A549 (cell line): ENCODE data around the gene MNX1. TPM values are rescaled to one million over a fixed set of nuclear protein-coding genes. Genes with fewer than 3 reads are reported as not detected.

Experiments
- ATAC-seq, 2 experiments: fragments of 200-7000 bp in 1 of 2; fragments of >200 bp in 1 of 2; cut with Nextera tagmentation in 1 of 2; cut with Tn5 transposase in 1 of 2; 3 replicates each; pipeline versions ENCODE4 v1.8.0 to v1.9.1; 2018 to 2020; ENCODE audit warnings: mild to moderate bottlenecking in 1 of 2, moderate library complexity in 1 of 2
- CTCF ChIA-PET: fragments of 300-600 bp; sonication (Branson Sonifier 250); formaldehyde crosslinking; extraction: SDS; loops from one replicate; lab custom pipeline; 2021; ENCODE audit warnings: antibody characterized with exemption, inconsistent platforms; lab: Yijun Ruan, JAX
- POLR2A ChIA-PET: fragments of 350-600 bp; formaldehyde crosslinking; extraction: SDS; loops from one replicate; lab custom pipeline; 2021; ENCODE audit warnings: antibody characterized with exemption, inconsistent platforms; lab: Yijun Ruan, JAX
- DNase-seq, 2 experiments: peaks; one replicate each; pipeline versions ENCODE4 v3.0.0 to v3.0.0-alpha.2; 2011 to 2016; ENCODE audit warnings: low read depth in 1 of 2, low spot score in 1 of 2
- FAIRE-seq: peaks from 2 replicates; lab custom pipeline; 2011; peaks lifted over from hg19 to GRCh38; lab: Jason Lieb, UNC
- H3K27ac ChIP-seq, 2 experiments: fragments of >200 bp; sonication (Bioruptor Twin); formaldehyde crosslinking; 3 replicates each; pipeline ENCODE4 v1.5.1; 2016 to 2017
- H3K4me1 ChIP-seq: fragments of >200 bp; sonication (Bioruptor Twin); formaldehyde crosslinking; 3 replicates; pipeline ENCODE4 v1.6.1; 2016
- H3K4me2 ChIP-seq: fragments of >200 bp; sonication (Bioruptor Twin); formaldehyde crosslinking; 3 replicates; pipeline ENCODE4 v1.6.1; 2016
- H3K4me3 ChIP-seq: fragments of >200 bp; sonication (Bioruptor Twin); formaldehyde crosslinking; 3 replicates; pipeline ENCODE4 v1.5.1; 2016
- H3K9me3 ChIP-seq: fragments of >200 bp; sonication (Bioruptor Twin); formaldehyde crosslinking; 3 replicates; pipeline ENCODE4 v1.6.1; 2016
- CBX2 ChIP-seq: fragments of 200-600 bp; sonication (generic); IDR thresholded peaks from 2 replicates; pipeline ENCODE4 v1.6.1; 2016; ENCODE audit warnings: low read depth, mild to moderate bottlenecking, borderline replicate concordance
- CHD2 ChIP-seq: fragments of 150-350 bp; IDR thresholded peaks from 2 replicates; pipeline ENCODE4 v1.6.1; 2014; ENCODE audit warnings: low read length; ENCODE audit not compliant: partially characterized antibody
- ESRRA ChIP-seq: fragments of 150-350 bp; IDR thresholded peaks from 2 replicates; pipeline ENCODE4 v1.6.1; 2014; ENCODE audit warnings: mild to moderate bottlenecking, low read length, borderline replicate concordance
- FOSB ChIP-seq: fragments of 250-450 bp; sonication (Bioruptor Pico); IDR thresholded peaks from 2 replicates; pipeline ENCODE4 v1.5.0; 2020; ENCODE audit warnings: mild to moderate bottlenecking, moderate library complexity
- FOSL2 ChIP-seq, 2 experiments: fragments of 450-650 bp in 1 of 2; fragments of >200 bp in 1 of 2; sonication (Bioruptor Twin) in 1 of 2; formaldehyde crosslinking; IDR thresholded peaks; 2 replicates each; pipeline versions ENCODE4 v1.5.0 to v1.6.1; 2016 to 2020; ENCODE audit warnings: mild to moderate bottlenecking in 1 of 2, moderate library complexity in 1 of 2
- FOXS1 ChIP-seq: fragments of 250-450 bp; sonication (Bioruptor Pico); IDR thresholded peaks from 2 replicates; pipeline ENCODE4 v1.5.0; 2020; ENCODE audit warnings: mild to moderate bottlenecking, moderate library complexity
- GATA3 ChIP-seq: IDR thresholded peaks from 2 replicates; pipeline ENCODE4 v1.6.1; 2012; ENCODE audit warnings: borderline replicate concordance
- HDAC2 ChIP-seq: fragments of 200-600 bp; sonication (generic); IDR thresholded peaks from 2 replicates; pipeline ENCODE4 v1.6.1; 2016
- HEYL ChIP-seq: fragments of 250-450 bp; sonication (Bioruptor Pico); IDR thresholded peaks from 2 replicates; pipeline ENCODE4 v1.8.0; 2021; ENCODE audit warnings: mild to moderate bottlenecking, moderate library complexity
- HOXB13 ChIP-seq: fragments of 250-450 bp; sonication (Bioruptor Pico); IDR thresholded peaks from 2 replicates; pipeline ENCODE4 v1.5.0; 2020; ENCODE audit warnings: low read depth, mild to moderate bottlenecking, moderate library complexity
- JUNB ChIP-seq: fragments of >200 bp; sonication (Bioruptor Twin); formaldehyde crosslinking; IDR thresholded peaks from 2 replicates; pipeline ENCODE4 v1.6.1; 2016
- KDM5A ChIP-seq: fragments of 200-600 bp; sonication (generic); IDR thresholded peaks from 2 replicates; pipeline ENCODE4 v1.6.1; 2016; ENCODE audit warnings: antibody characterized with exemption, mild to moderate bottlenecking
- MAFK ChIP-seq: fragments of 450-650 bp; IDR thresholded peaks from 2 replicates; pipeline ENCODE4 v1.6.1; 2014; ENCODE audit not compliant: partially characterized antibody
- MYC ChIP-seq: IDR thresholded peaks from 2 replicates; pipeline ENCODE4 v1.6.1; 2012; ENCODE audit warnings: mild to moderate bottlenecking, inconsistent platforms, low read length, improper control_type of control experiment, borderline replicate concordance
- POLR2A ChIP-seq: IDR thresholded peaks from 2 replicates; pipeline ENCODE4 v1.6.1; 2012; ENCODE audit warnings: mild to moderate bottlenecking, low read length
- POLR2AphosphoS2 ChIP-seq: conservative IDR thresholded peaks from 2 replicates; pipeline ENCODE4 v1.6.1; 2012; ENCODE audit warnings: low read length, improper control_type of control experiment, inconsistent platforms
- RAD21 ChIP-seq, 2 experiments: fragments of >200 bp in 1 of 2; sonication (Bioruptor Twin) in 1 of 2; formaldehyde crosslinking in 1 of 2; IDR thresholded peaks in 1 of 2; conservative IDR thresholded peaks in 1 of 2; 2 replicates in 1 of 2; 3 replicates in 1 of 2; pipeline ENCODE4 v1.6.1; 2012 to 2018; ENCODE audit warnings: inconsistent platforms in 1 of 2
- RARB ChIP-seq: fragments of 250-450 bp; sonication (Bioruptor Pico); IDR thresholded peaks from 2 replicates; pipeline ENCODE4 v1.8.0; 2021; ENCODE audit warnings: mild to moderate bottlenecking, moderate library complexity
- RFX5 ChIP-seq: fragments of 450-650 bp; IDR thresholded peaks from 2 replicates; pipeline ENCODE4 v1.7.1; 2014; ENCODE audit warnings: antibody characterized with exemption, mild to moderate bottlenecking, moderate library complexity
- RNF2 ChIP-seq: fragments of 200-600 bp; sonication (generic); IDR thresholded peaks from 2 replicates; pipeline ENCODE4 v1.6.1; 2016; ENCODE audit warnings: low read depth, mild to moderate bottlenecking, antibody characterized with exemption, moderate library complexity, borderline replicate concordance
- TFCP2L1 ChIP-seq: fragments of 250-450 bp; sonication (Bioruptor Pico); IDR thresholded peaks from 2 replicates; pipeline ENCODE4 v1.5.0; 2021; ENCODE audit warnings: mild to moderate bottlenecking
- TP53 ChIP-seq: fragments of 250-450 bp; sonication (Bioruptor Pico); IDR thresholded peaks from 2 replicates; pipeline ENCODE4 v1.5.0; 2021; ENCODE audit warnings: mild to moderate bottlenecking, moderate library complexity
- ZC3H11A ChIP-seq: fragments of 450-650 bp; IDR thresholded peaks from 2 replicates; pipeline ENCODE4 v1.6.1; 2014; ENCODE audit warnings: antibody characterized with exemption, mild to moderate bottlenecking
- WGBS: methylation state at CpG from one replicate; pipeline ENCODE4 v1.1.6; 2017; ENCODE audit errors: missing lambda C conversion rate; 5-methylcytosine and 5-hydroxymethylcytosine counted together
- polyA plus RNA-seq, 4 experiments: library from polyadenylated mRNA; depleted of rRNA in 3 of 4; stranded (reverse); fragments of >200 nt; fragmentation: RNase III in 1 of 4; extraction: RNeasy Plus Mini Kit Qiagen cat#74134 plus additional on column Dnase treatment in 1 of 4; gene quantifications; 2 replicates in 3 of 4; 3 replicates in 1 of 4; pipeline ENCODE4 v1.2.3, GENCODE V29; 2011 to 2017
- TF ChIP-seq, protein P1 (sequence below): fragments of 450-650 bp; IDR thresholded peaks from 2 replicates; pipeline ENCODE4 v1.6.1; 2014; ENCODE audit warnings: antibody characterized with exemption
- TF ChIP-seq, protein P2 (sequence below): fragments of 200-600 bp; sonication (generic); IDR thresholded peaks from 2 replicates; pipeline ENCODE4 v1.6.1; 2016; ENCODE audit warnings: antibody characterized with exemption, mild to moderate bottlenecking, moderate library complexity
- TF ChIP-seq, protein P3 (sequence below): IDR thresholded peaks from 2 replicates; pipeline ENCODE4 v1.6.1; 2012
- TF ChIP-seq, protein P4 (sequence below): IDR thresholded peaks from 2 replicates; pipeline ENCODE4 v1.6.1; 2012; ENCODE audit warnings: low read depth, borderline replicate concordance

Gene MNX1
- polyA plus RNA-seq, 2 of the 4 experiments (the other 2 are of a cell fraction), result 0.70 to 4.5 TPM

DNA sequence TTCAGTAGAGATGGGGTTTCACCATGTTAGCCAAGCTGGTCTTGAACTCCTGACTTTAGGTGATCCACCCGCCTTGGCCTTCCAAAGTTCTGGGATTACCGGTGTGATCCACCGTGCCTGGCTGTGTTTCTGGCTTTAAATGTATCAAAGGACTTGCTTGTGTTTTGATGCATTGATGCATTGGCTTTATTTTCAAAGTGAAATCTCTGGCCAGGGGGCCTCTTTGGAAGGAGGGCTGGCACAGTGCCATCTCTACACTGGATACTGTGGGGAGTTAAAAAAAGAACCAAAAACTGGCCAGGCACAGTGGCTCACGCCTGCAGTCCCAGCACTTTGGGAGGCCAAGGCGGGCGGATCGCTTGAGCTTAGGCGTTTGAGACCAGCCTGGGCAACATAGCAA lies 16.0 kb downstream of the MNX1 start (continued):
- TF ChIP-seq GATA3, result no peak
- no peak for TF ChIP-seq FOXS1

DNA sequence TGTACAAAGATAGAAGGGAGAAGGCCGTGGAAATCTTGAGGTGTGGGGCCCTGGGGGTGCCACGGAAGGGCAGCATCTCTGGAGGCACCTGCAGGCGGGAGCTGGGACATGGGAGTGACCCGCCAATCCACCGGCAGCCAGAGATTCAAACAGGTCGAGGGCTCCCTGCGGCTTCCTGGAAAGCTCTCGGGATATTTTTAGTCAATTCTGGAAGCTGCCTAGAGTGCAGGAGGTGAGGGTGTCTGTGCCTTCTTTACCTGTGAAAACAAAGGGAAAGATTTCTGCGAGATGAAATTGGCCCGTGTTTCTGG lies 16.6 kb downstream of the MNX1 start:
- H3K27ac ChIP-seq, result no peak overlapping the region
- 90% methylated on average over 10 of the region's 10 CpGs for WGBS
- no peak for ATAC-seq
- no peak for TF ChIP-seq MYC
- no peak for TF ChIP-seq GATA3
- TF ChIP-seq RAD21 (conservative IDR thresholded peaks at IDR 0.05 in 1 of 2, IDR thresholded peaks at IDR 0.05 in 1 of 2), result no peak
- TF ChIP-seq CBX2, result no peak
- no peak for TF ChIP-seq TFCP2L1
- TF ChIP-seq TP53 (CRISPR knock-in tag), result no peak
- no peak for TF ChIP-seq FOSL2 (IDR thresholded peaks at IDR 0.05)
- no peak for TF ChIP-seq FOSL2 (CRISPR knock-in tag; IDR thresholded peaks at IDR 0.05)
- TF ChIP-seq, protein P1, sequence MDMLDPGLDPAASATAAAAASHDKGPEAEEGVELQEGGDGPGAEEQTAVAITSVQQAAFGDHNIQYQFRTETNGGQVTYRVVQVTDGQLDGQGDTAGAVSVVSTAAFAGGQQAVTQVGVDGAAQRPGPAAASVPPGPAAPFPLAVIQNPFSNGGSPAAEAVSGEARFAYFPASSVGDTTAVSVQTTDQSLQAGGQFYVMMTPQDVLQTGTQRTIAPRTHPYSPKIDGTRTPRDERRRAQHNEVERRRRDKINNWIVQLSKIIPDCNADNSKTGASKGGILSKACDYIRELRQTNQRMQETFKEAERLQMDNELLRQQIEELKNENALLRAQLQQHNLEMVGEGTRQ, result no peak
- no peak for TF ChIP-seq ESRRA
- TF ChIP-seq HEYL (CRISPR knock-in tag), result no peak
- ChIA-PET CTCF (no interaction called here), POLR2A (no interaction called here)
- no peak for DNase-seq
- no peak overlapping the region for H3K4me3 ChIP-seq
- H3K4me1 ChIP-seq, result no peaks in the 10 kb centered on the region
- no peaks in the 10 kb centered on the region for H3K9me3 ChIP-seq
- no peak for FAIRE-seq
- no peak overlapping the region for H3K4me2 ChIP-seq

DNA sequence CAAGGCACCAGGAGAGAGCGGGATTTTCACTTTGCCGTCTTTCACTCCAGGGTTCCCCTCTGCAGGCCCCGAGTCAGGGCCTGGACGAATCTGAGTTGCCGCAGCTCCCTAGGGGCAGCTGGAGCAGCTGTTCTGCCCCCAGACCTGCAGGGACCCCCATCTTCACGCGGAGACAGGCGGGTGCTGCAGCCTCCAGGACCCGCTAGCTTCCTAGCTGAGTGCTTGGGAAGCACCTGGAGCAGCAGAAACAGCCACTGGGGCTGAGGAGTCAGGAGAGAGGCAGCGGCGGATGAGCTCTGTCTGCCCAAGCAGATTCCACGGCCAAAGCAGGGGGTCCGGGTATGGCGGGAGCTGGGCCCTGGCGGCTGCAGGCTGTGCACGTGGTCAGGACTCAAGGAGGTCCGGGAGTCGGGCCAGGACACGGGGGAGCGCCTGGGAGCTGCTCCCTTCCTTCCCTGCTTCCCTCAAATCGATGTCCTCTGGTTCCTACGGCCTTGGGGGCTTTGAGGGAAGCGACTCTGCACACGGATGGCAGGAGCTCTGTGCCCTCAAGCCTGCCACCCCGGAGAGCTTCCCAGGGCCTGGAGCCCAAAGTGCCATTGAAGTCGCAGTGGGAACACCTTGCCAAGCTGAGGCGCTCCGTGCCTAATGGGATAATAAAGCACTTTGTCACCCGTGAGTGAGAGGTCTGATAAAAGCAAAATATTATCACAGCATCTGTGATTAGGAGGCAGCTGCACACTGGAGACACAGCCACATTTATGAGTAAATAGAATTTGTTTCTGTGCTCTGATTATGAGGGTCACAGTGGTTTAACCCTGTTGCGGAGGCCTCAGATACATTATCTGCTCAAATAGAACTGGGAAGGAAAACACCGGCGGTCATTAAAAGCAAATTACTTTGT lies 17.2 kb downstream of the MNX1 start:
- Histone ChIP-seq H3K4me2 (no peak overlapping the region), H3K4me3 (no peak overlapping the region), H3K4me1 (no peaks in the 10 kb centered on the region), H3K27ac (no peak overlapping the region), H3K9me3 (no peaks in the 10 kb centered on the region)
- POLR2A ChIA-PET, result no interaction called here
- WGBS, result 91% methylated on average over 19 of the region's 32 CpGs
- CTCF ChIA-PET, result no interaction called here
- TF ChIP-seq, protein P2, sequence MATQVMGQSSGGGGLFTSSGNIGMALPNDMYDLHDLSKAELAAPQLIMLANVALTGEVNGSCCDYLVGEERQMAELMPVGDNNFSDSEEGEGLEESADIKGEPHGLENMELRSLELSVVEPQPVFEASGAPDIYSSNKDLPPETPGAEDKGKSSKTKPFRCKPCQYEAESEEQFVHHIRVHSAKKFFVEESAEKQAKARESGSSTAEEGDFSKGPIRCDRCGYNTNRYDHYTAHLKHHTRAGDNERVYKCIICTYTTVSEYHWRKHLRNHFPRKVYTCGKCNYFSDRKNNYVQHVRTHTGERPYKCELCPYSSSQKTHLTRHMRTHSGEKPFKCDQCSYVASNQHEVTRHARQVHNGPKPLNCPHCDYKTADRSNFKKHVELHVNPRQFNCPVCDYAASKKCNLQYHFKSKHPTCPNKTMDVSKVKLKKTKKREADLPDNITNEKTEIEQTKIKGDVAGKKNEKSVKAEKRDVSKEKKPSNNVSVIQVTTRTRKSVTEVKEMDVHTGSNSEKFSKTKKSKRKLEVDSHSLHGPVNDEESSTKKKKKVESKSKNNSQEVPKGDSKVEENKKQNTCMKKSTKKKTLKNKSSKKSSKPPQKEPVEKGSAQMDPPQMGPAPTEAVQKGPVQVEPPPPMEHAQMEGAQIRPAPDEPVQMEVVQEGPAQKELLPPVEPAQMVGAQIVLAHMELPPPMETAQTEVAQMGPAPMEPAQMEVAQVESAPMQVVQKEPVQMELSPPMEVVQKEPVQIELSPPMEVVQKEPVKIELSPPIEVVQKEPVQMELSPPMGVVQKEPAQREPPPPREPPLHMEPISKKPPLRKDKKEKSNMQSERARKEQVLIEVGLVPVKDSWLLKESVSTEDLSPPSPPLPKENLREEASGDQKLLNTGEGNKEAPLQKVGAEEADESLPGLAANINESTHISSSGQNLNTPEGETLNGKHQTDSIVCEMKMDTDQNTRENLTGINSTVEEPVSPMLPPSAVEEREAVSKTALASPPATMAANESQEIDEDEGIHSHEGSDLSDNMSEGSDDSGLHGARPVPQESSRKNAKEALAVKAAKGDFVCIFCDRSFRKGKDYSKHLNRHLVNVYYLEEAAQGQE, result no peak
- TF ChIP-seq FOXS1 (no peak), KDM5A (no peak), RNF2 (no peak), CHD2 (no peak), FOSB (CRISPR knock-in tag) (no peak), RARB (CRISPR knock-in tag) (no peak), HEYL (CRISPR knock-in tag) (no peak), JUNB (no peak), POLR2AphosphoS2 (no peak), ZC3H11A (no peak), MAFK (no peak), HOXB13 (CRISPR knock-in tag) (no peak), FOSL2 (IDR thresholded peaks at IDR 0.05) (no peak), FOSL2 (CRISPR knock-in tag; IDR thresholded peaks at IDR 0.05) (no peak), RFX5 (no peak), HDAC2 (no peak), GATA3 (no peak), POLR2A (no peak)
- TF ChIP-seq, protein P3, sequence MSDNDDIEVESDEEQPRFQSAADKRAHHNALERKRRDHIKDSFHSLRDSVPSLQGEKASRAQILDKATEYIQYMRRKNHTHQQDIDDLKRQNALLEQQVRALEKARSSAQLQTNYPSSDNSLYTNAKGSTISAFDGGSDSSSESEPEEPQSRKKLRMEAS, result no peak
- TF ChIP-seq, protein P4, sequence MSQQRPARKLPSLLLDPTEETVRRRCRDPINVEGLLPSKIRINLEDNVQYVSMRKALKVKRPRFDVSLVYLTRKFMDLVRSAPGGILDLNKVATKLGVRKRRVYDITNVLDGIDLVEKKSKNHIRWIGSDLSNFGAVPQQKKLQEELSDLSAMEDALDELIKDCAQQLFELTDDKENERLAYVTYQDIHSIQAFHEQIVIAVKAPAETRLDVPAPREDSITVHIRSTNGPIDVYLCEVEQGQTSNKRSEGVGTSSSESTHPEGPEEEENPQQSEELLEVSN, result no peak
- FAIRE-seq (no peak), ATAC-seq (no peak), DNase-seq (no peak)
